Mesodermal cell (in vitro differentiated cells): Measurements from ENCODE around the gene PYCR2.

Experiments
- H3K27ac ChIP-seq: 2 replicates; pipeline ENCODE4 v1.7.0; 2013; ENCODE audit warnings: mild to moderate bottlenecking, low read depth, low read length, moderate library complexity; ENCODE audit not compliant: severe bottlenecking
- H3K36me3 ChIP-seq: 2 replicates; pipeline ENCODE4 v1.7.1; 2013; ENCODE audit warnings: mild to moderate bottlenecking, low read length, moderate library complexity; ENCODE audit not compliant: control insufficient read depth, insufficient read depth
- H3K4me1 ChIP-seq: one replicate; pipeline ENCODE4 v1.7.1; 2013; ENCODE audit warnings: mild to moderate bottlenecking, low read length; ENCODE audit not compliant: insufficient read depth, control insufficient read depth, poor library complexity, severe bottlenecking
- H3K4me3 ChIP-seq: 2 replicates; pipeline ENCODE4 v1.7.0; 2013; ENCODE audit warnings: low read length, control low read depth, mild to moderate bottlenecking; ENCODE audit not compliant: insufficient read depth, poor library complexity, severe bottlenecking; ENCODE audit errors: extremely low read depth
- H3K9me3 ChIP-seq: 2 replicates; pipeline ENCODE4 v1.7.1; 2013; ENCODE audit warnings: mild to moderate bottlenecking, low read length, moderate library complexity; ENCODE audit not compliant: control insufficient read depth
- WGBS, 2 experiments: methylation state at CpG; one replicate each; pipeline ENCODE4 v1.1.5; 2013; ENCODE audit warnings: missing lambda C conversion rate in 2 of 2; ENCODE audit not compliant: insufficient coverage in 2 of 2; 5-methylcytosine and 5-hydroxymethylcytosine counted together

The PYCR2 gene

DNA sequence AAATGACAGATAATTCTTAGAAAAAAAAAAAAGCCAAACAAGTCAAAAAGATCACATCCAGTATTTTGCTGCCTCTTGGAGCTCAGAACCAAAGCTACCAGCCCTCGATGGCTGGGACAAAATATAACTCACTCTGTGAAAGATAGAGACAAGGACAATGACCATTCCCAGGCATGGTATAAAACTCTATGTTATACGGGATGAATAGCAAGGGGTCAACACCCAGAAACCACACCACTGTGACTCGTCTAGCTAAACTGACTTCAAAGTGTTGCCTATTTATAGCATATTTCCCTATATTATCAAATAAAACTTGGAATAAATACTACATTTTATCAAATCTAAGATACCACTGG, 52.0 kb downstream of the PYCR2 start:
- Histone ChIP-seq H3K4me1 (peaks cover 2% of the 10 kb centered on the region), H3K27ac (no peak overlapping the region), H3K9me3 (no peaks in the 10 kb centered on the region), H3K4me3 (no peak overlapping the region), H3K36me3 (peaks cover 65% of the 10 kb centered on the region)
- WGBS, 2 experiments: 67% methylated on average over 1 of the region's 3 CpGs; no CpG with 5 or more reads in 1 of the 2 experiments

DNA sequence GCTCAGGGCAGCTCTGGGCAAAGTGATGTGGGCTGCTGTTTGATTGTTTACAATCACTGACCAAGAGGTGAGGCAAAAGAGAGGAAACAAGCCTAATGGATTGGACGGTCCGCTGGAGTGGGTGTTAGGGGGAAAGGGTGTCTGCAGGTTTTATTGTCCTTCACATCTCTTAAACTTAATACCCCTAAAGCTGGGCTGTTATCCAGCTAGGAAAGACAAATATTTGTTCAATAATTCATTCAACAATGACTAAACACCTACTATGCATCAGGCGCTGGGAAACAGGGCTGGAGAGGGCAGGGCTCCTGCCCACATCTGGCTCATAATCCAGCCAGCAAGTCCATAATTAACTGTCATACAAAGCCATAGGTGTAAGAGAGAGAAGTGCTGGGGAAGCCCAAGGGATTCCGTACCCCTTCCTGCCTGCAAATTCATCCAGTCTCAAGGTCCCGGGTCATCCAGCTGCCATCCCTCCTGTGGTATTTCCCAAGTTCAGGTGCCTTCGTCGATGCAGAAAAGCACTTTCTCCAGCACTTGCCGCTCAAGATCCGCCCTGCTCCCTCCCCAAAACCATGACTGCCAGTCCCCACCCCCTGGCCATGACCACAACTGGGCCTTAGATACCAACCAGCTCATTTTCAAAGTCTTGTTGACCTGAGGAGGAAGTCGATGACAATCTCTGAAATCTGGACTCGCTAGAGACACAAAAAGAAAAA, 52.5 kb downstream of the PYCR2 start:
- no peaks in the 10 kb centered on the region for H3K9me3 ChIP-seq
- H3K27ac ChIP-seq: no peak overlapping the region
- no peak overlapping the region for H3K4me3 ChIP-seq
- 42 to 93% methylated on average over 4 to 5 of the region's 11 CpGs for WGBS, 2 experiments
- H3K36me3 ChIP-seq: peaks cover 63% of the 10 kb centered on the region
- peaks cover 3% of the 10 kb centered on the region for H3K4me1 ChIP-seq

GRCh38 chr1:225870911-225871310, 53.1 kb downstream of the PYCR2 start:
- no peak overlapping the region for H3K27ac ChIP-seq
- 94% methylated on average over 3 of the region's 3 CpGs; no CpG with 5 or more reads in 1 of the 2 experiments for WGBS, 2 experiments
- H3K4me3 ChIP-seq: no peak overlapping the region
- no peaks in the 10 kb centered on the region for H3K9me3 ChIP-seq
- peaks cover 59% of the 10 kb centered on the region for H3K36me3 ChIP-seq
- peaks cover 9% of the 10 kb centered on the region for H3K4me1 ChIP-seq
